ENCODE measurements around the gene UBAP2L. TPM values are rescaled to one million over a fixed set of nuclear protein-coding genes. Genes with fewer than 3 reads are reported as not detected.

The UBAP2L gene
- total RNA-seq, 4 donors from 2014 or later, result 69.8 to 124 (median 83.0) TPM

DNA sequence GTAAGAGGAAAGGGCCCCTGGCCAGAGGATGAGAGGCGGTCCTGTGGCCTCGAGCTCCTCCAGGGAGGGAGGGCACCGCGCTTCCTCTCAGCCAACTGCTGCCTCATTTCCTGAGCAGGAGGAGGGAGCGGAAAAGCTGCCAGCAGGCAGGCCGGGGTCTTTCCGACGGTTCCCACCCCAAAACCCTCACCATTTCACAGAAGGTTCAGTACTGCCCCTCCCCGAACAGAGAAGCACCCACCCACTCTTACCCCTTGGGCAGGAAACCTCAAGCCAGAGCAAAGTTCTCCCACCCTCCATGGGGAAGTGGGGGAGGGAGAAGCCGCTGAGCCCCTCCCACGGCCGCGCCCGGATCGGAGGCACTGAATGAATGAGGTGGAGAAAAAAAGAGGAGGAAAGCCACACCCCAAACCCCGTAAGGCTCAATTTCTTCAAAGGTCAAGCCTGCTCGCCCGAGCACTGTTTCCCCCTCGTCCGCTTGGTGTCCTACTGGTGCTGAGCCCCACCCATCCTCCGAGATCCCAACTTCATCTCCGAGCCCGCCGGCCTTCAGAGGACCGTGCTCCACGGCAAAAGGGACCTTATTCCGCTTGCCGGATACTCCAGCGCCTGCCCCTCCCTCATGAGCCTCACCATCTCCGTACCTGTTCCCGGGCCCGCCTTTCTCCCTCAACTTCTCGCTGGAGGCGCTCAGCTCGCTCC is 38.3 kb upstream of the UBAP2L start:
- Histone ChIP-seq H3K4me3 (peak overlapping the region; percentile 73), H3K9me3 (no peaks in the 10 kb centered on the region), H3K36me3 (no peaks in the 10 kb centered on the region), H3K27me3 (no peaks in the 10 kb centered on the region), H3K4me1 (peaks cover 53% of the 10 kb centered on the region), H3K27ac (peak overlapping the region; percentile 87)
- peak; percentile 83 to 86 for DNase-seq (ENCODE audit: low spot score in 2 of 2)
- TF ChIP-seq POLR2A (IDR thresholded peaks at IDR 0.05), result peak in 1 of 2 donors; percentile 25
- no peak for TF ChIP-seq POLR2AphosphoS5 (IDR thresholded peaks at IDR 0.05)
- WGBS, result under 1% methylated on average over 35 of the region's 35 CpGs

DNA sequence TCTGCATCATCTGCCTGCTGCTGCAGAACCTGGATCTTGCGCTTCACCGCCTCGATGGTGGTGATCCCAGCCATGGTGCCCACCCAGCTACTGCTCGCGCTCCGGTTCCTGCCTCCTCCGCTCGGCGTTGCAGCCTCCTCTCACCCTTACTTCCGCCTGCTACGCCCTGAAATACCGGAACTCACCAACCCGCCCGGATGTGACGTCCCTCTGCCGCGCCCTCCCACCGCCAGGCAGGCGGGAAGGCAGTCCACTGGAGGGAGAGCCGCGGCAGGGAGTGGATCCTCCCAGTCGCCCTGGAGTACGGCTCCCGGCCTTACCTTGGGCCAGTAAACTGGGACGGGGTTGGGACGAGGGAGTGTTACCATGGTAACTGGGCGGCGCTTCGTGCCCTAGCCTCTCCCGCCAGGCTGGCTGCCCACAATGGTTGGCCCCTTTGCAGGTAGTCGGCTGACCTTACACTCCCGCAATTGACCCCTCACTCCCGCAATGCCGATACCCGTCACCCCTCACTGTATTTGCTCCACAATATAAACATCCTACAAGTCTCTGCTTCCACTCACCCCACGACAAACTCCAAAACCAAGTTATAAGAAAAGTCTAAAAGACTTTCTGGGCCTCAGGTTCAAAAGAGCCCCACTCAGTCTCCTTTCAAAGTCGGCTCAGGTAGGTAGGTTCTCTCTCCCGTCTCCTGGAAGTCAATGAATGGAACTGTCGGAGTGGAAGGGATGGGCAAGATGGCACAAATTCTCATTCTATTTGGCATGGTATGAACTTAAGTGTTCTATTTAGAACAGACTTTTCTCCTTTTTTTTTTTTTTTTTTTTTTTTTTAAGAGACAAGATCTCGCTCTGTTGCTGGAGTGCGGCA is 37.5 kb upstream of the UBAP2L start:
- peak in 2 of 3 donors; percentile 94 for TF ChIP-seq POLR2AphosphoS5 (IDR thresholded peaks at IDR 0.05)
- peak; percentile 50 to 97 for TF ChIP-seq POLR2A (IDR thresholded peaks at IDR 0.05)
- peak; percentile 16 for TF ChIP-seq EP300 (IDR thresholded peaks at IDR 0.05)
- TF ChIP-seq, protein P1, sequence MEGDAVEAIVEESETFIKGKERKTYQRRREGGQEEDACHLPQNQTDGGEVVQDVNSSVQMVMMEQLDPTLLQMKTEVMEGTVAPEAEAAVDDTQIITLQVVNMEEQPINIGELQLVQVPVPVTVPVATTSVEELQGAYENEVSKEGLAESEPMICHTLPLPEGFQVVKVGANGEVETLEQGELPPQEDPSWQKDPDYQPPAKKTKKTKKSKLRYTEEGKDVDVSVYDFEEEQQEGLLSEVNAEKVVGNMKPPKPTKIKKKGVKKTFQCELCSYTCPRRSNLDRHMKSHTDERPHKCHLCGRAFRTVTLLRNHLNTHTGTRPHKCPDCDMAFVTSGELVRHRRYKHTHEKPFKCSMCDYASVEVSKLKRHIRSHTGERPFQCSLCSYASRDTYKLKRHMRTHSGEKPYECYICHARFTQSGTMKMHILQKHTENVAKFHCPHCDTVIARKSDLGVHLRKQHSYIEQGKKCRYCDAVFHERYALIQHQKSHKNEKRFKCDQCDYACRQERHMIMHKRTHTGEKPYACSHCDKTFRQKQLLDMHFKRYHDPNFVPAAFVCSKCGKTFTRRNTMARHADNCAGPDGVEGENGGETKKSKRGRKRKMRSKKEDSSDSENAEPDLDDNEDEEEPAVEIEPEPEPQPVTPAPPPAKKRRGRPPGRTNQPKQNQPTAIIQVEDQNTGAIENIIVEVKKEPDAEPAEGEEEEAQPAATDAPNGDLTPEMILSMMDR (IDR thresholded peaks at IDR 0.05), result no peak
- H3K27me3 ChIP-seq, result no peaks in the 10 kb centered on the region
- DNase-seq (ENCODE audit: low spot score in 2 of 2), result peak; percentile 97 to 98
- no peaks in the 10 kb centered on the region for H3K9me3 ChIP-seq
- peaks cover 45% of the 10 kb centered on the region for H3K4me1 ChIP-seq
- 7% methylated on average over 28 of the region's 41 CpGs for WGBS
- no peaks in the 10 kb centered on the region for H3K36me3 ChIP-seq
- H3K27ac ChIP-seq, result peak overlapping the region; percentile 87
- peak overlapping the region; percentile 73 for H3K4me3 ChIP-seq

DNA sequence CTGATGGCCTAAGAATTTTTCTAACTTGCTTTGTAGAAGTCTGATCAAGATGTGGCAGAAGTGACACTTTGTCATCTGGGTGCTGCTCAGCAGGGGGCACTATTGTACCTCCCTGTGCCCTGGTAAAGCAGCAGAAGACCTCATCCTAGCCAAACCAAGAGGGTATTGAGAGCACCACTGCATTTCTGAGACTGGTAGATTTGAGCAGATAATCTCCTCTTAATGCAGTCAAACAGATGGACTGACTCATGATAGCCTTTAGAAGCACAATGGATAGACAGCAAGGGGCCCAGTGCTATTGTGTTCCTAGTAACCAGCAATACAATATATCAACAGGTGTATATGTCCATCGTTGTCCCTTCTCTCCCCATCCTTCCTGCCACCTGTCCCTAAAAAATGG is 34.6 kb upstream of the UBAP2L start:
- 62% methylated on average over 1 of the region's 1 CpG for WGBS
- H3K9me3 ChIP-seq, result no peaks in the 10 kb centered on the region
- TF ChIP-seq, protein P1 (IDR thresholded peaks at IDR 0.05), result peak in 1 of 2 donors; percentile 38
- no peak for TF ChIP-seq EP300 (IDR thresholded peaks at IDR 0.05)
- H3K27me3 ChIP-seq, result no peaks in the 10 kb centered on the region
- H3K27ac ChIP-seq, result no peak overlapping the region
- H3K36me3 ChIP-seq, result no peaks in the 10 kb centered on the region
- no peak for DNase-seq (ENCODE audit: low spot score in 2 of 2)
- peaks cover 17% of the 10 kb centered on the region for H3K4me1 ChIP-seq
- no peak overlapping the region for H3K4me3 ChIP-seq

DNA sequence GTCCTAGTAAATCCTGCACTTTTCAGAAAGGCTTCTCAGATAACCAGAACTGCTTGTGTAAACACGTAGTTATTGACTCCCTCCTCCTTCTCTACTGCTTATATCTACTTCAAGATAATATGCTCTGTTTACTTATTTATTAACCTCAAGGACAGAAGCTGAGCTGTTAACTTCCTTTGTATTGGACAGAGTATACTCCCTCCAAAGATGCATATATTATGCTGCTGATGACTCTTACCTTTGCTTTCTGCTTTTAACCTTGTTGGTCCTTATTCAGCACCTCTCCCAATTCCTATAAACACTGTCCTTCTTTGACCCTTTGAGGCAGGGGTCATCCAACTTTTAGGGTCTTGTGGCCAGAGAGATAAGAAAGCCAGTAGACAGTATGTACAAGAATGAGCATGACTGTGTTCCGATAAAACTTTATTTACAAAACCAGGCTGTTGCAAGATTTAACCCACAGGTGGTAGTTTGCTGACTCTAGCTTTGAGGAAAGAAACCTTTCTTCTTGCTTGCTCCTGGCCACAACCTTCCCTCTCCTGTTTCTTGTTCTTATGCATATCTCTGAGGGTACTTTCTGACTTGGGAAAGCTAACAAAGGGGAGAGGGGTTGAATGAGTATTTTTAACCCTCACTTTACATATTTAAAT is 33.8 kb upstream of the UBAP2L start:
- 52% methylated on average over 2 of the region's 2 CpGs for WGBS
- H3K27me3 ChIP-seq, result no peaks in the 10 kb centered on the region
- H3K36me3 ChIP-seq, result no peaks in the 10 kb centered on the region

DNA sequence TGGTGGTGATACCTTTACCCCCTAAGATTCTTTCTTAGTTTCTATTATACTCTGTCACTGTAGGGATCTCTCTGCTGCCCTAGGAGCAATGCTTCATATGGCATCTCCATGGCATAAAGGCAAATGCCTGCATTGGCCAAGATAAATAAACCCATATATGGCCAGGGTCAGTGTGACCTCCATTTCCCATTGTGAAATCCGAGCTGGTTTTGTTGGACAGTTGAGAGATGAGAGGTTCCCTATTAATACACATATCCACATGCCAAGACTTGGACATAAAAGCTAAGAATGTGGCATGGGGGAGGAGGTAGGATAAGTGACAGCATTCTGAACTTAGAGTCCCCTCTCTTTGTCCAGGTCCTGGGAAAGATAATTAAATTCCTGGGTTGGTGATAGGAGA is 30.2 kb upstream of the UBAP2L start:
- no peak overlapping the region for H3K4me3 ChIP-seq
- DNase-seq (ENCODE audit: low spot score in 2 of 2), result no peak
- peaks cover 9% of the 10 kb centered on the region for H3K4me1 ChIP-seq
- H3K36me3 ChIP-seq, result no peaks in the 10 kb centered on the region
- 44% methylated on average over 1 of the region's 1 CpG for WGBS
- H3K27me3 ChIP-seq, result no peaks in the 10 kb centered on the region
- TF ChIP-seq EP300 (IDR thresholded peaks at IDR 0.05), result no peak
- TF ChIP-seq, protein P1 (IDR thresholded peaks at IDR 0.05), result no peak
- TF ChIP-seq POLR2AphosphoS5 (IDR thresholded peaks at IDR 0.05), result no peak
- no peak for TF ChIP-seq POLR2A (IDR thresholded peaks at IDR 0.05)
- no peak overlapping the region for H3K27ac ChIP-seq
- H3K9me3 ChIP-seq, result no peaks in the 10 kb centered on the region

More for the DNA sequence above, 33.8 kb upstream of the UBAP2L start:
- Histone ChIP-seq H3K9me3 (no peaks in the 10 kb centered on the region), H3K4me1 (peaks cover 9% of the 10 kb centered on the region), H3K27ac (no peak overlapping the region), H3K4me3 (no peak overlapping the region)
- no peak for DNase-seq (ENCODE audit: low spot score in 2 of 2)
- TF ChIP-seq EP300 (IDR thresholded peaks at IDR 0.05) (no peak), POLR2A (IDR thresholded peaks at IDR 0.05) (no peak), POLR2AphosphoS5 (IDR thresholded peaks at IDR 0.05) (no peak)
- TF ChIP-seq, protein P1 (IDR thresholded peaks at IDR 0.05), result no peak
